ENCODE data around the gene GALNTL6.

Gene GALNTL6

GRCh38 chr4:172707622-172708021 lies 894.4 kb downstream of the GALNTL6 start:
- ChIA-PET CTCF (no interaction called here), POLR2A (no interaction called here)
- WGBS (ENCODE audit: insufficient coverage) = no CpG with 5 or more reads among the region's 1 CpG
- Histone ChIP-seq H3K36me3 (ENCODE audit: control insufficient read depth in 4 of 4, insufficient read depth in 4 of 4, low read length in 3 of 4) (no peaks in the 10 kb centered on the region), H3K27ac (ENCODE audit: insufficient read depth in 1 of 2, low read depth in 1 of 2, low read length in 2 of 2, poor library complexity in 1 of 2, severe bottlenecking in 2 of 2) (no peak overlapping the region), H3K27me3 (replicated peaks in 2 of 5; ENCODE audit: control insufficient read depth in 4 of 5, insufficient read depth in 5 of 5, low read length in 4 of 5) (no peaks in the 10 kb centered on the region), H3K4me3 (ENCODE audit: control insufficient read depth in 1 of 7, extremely low read depth in 1 of 7, insufficient read depth in 4 of 7, low read depth in 2 of 7, low read length in 6 of 7) (no peak overlapping the region), H3K9me3 (ENCODE audit: control extremely low read depth in 1 of 5, control insufficient read depth in 4 of 5, insufficient read depth in 2 of 5, low read depth in 1 of 5, low read length in 4 of 5) (peaks cover 3 to 16% (median 6%) of the 10 kb centered on the region in 5 experiments), H3K4me1 (ENCODE audit: control extremely low read depth in 1 of 4, control insufficient read depth in 4 of 4, insufficient read depth in 4 of 4, low read length in 3 of 4) (peaks cover 0 to 2% (median under 1%) of the 10 kb centered on the region in 4 experiments)
- DNase-seq = no peak

- ChIA-PET CTCF (no interaction called here), POLR2A (no interaction called here)
- Histone ChIP-seq H3K9me3 (ENCODE audit: control extremely low read depth in 1 of 5, control insufficient read depth in 4 of 5, insufficient read depth in 2 of 5, low read depth in 1 of 5, low read length in 4 of 5) (peaks cover 2 to 16% (median 6%) of the 10 kb centered on the region in 5 experiments), H3K36me3 (ENCODE audit: control insufficient read depth in 4 of 4, insufficient read depth in 4 of 4, low read length in 3 of 4) (no peaks in the 10 kb centered on the region), H3K4me1 (ENCODE audit: control extremely low read depth in 1 of 4, control insufficient read depth in 4 of 4, insufficient read depth in 4 of 4, low read length in 3 of 4) (peaks cover 0 to 2% (median under 1%) of the 10 kb centered on the region in 4 experiments), H3K27ac (ENCODE audit: insufficient read depth in 1 of 2, low read depth in 1 of 2, low read length in 2 of 2, poor library complexity in 1 of 2, severe bottlenecking in 2 of 2) (no peak overlapping the region), H3K27me3 (replicated peaks in 2 of 5; ENCODE audit: control insufficient read depth in 4 of 5, insufficient read depth in 5 of 5, low read length in 4 of 5) (no peaks in the 10 kb centered on the region), H3K4me3 (ENCODE audit: control insufficient read depth in 1 of 7, extremely low read depth in 1 of 7, insufficient read depth in 4 of 7, low read depth in 2 of 7, low read length in 6 of 7) (no peak overlapping the region)
- 85% methylated on average over 4 of the region's 5 CpGs for WGBS (ENCODE audit: insufficient coverage)
- no peak for DNase-seq
Measured at GRCh38 chr4:172708184-172708583, 895.0 kb downstream of the GALNTL6 start.

GRCh38 chr4:172709376-172709775 lies 896.2 kb downstream of the GALNTL6 start:
- H3K36me3 ChIP-seq (ENCODE audit: control insufficient read depth in 4 of 4, insufficient read depth in 4 of 4, low read length in 3 of 4) = no peaks in the 10 kb centered on the region
- POLR2A ChIA-PET = no interaction called here
- H3K27me3 ChIP-seq (replicated peaks in 2 of 5; ENCODE audit: control insufficient read depth in 4 of 5, insufficient read depth in 5 of 5, low read length in 4 of 5) = no peaks in the 10 kb centered on the region
- peaks cover 0 to 2% (median under 1%) of the 10 kb centered on the region in 4 experiments for H3K4me1 ChIP-seq (ENCODE audit: control extremely low read depth in 1 of 4, control insufficient read depth in 4 of 4, insufficient read depth in 4 of 4, low read length in 3 of 4)
- WGBS (ENCODE audit: insufficient coverage) = 83% methylated on average over 1 of the region's 1 CpG
- DNase-seq = no peak
- H3K4me3 ChIP-seq (ENCODE audit: control insufficient read depth in 1 of 7, extremely low read depth in 1 of 7, insufficient read depth in 4 of 7, low read depth in 2 of 7, low read length in 6 of 7) = no peak overlapping the region
- no peak overlapping the region for H3K27ac ChIP-seq (ENCODE audit: insufficient read depth in 1 of 2, low read depth in 1 of 2, low read length in 2 of 2, poor library complexity in 1 of 2, severe bottlenecking in 2 of 2)
- CTCF ChIA-PET = no interaction called here
- H3K9me3 ChIP-seq (ENCODE audit: control extremely low read depth in 1 of 5, control insufficient read depth in 4 of 5, insufficient read depth in 2 of 5, low read depth in 1 of 5, low read length in 4 of 5) = peaks cover 1 to 15% (median 6%) of the 10 kb centered on the region in 5 experiments

GRCh38 chr4:172716291-172716690 lies 903.1 kb downstream of the GALNTL6 start:
- WGBS (ENCODE audit: insufficient coverage) = 86% methylated on average over 9 of the region's 9 CpGs
- Histone ChIP-seq H3K9me3 (ENCODE audit: control extremely low read depth in 1 of 5, control insufficient read depth in 4 of 5, insufficient read depth in 2 of 5, low read depth in 1 of 5, low read length in 4 of 5) (peaks cover 0 to 2% (median 0%) of the 10 kb centered on the region in 5 experiments), H3K36me3 (ENCODE audit: control insufficient read depth in 4 of 4, insufficient read depth in 4 of 4, low read length in 3 of 4) (no peaks in the 10 kb centered on the region), H3K27ac (ENCODE audit: insufficient read depth in 1 of 2, low read depth in 1 of 2, low read length in 2 of 2, poor library complexity in 1 of 2, severe bottlenecking in 2 of 2) (no peak overlapping the region), H3K4me1 (ENCODE audit: control extremely low read depth in 1 of 4, control insufficient read depth in 4 of 4, insufficient read depth in 4 of 4, low read length in 3 of 4) (no peaks in the 10 kb centered on the region), H3K27me3 (replicated peaks in 2 of 5; ENCODE audit: control insufficient read depth in 4 of 5, insufficient read depth in 5 of 5, low read length in 4 of 5) (no peaks in the 10 kb centered on the region), H3K4me3 (ENCODE audit: control insufficient read depth in 1 of 7, extremely low read depth in 1 of 7, insufficient read depth in 4 of 7, low read depth in 2 of 7, low read length in 6 of 7) (no peak overlapping the region)
- CTCF ChIA-PET = no interaction called here
- no peak for DNase-seq
- POLR2A ChIA-PET = no interaction called here

- Histone ChIP-seq H3K9me3 (ENCODE audit: control extremely low read depth in 1 of 5, control insufficient read depth in 4 of 5, insufficient read depth in 2 of 5, low read depth in 1 of 5, low read length in 4 of 5) (peaks cover 0 to 2% (median 0%) of the 10 kb centered on the region in 5 experiments), H3K27me3 (replicated peaks in 2 of 5; ENCODE audit: control insufficient read depth in 4 of 5, insufficient read depth in 5 of 5, low read length in 4 of 5) (no peaks in the 10 kb centered on the region), H3K27ac (ENCODE audit: insufficient read depth in 1 of 2, low read depth in 1 of 2, low read length in 2 of 2, poor library complexity in 1 of 2, severe bottlenecking in 2 of 2) (no peak overlapping the region), H3K4me1 (ENCODE audit: control extremely low read depth in 1 of 4, control insufficient read depth in 4 of 4, insufficient read depth in 4 of 4, low read length in 3 of 4) (no peaks in the 10 kb centered on the region), H3K36me3 (ENCODE audit: control insufficient read depth in 4 of 4, insufficient read depth in 4 of 4, low read length in 3 of 4) (no peaks in the 10 kb centered on the region), H3K4me3 (ENCODE audit: control insufficient read depth in 1 of 7, extremely low read depth in 1 of 7, insufficient read depth in 4 of 7, low read depth in 2 of 7, low read length in 6 of 7) (no peak overlapping the region)
- DNase-seq = no peak
- WGBS (ENCODE audit: insufficient coverage) = no CpG with 5 or more reads among the region's 4 CpGs
- ChIA-PET POLR2A (no interaction called here), CTCF (no interaction called here)
Measured at GRCh38 chr4:172721659-172722058, 908.5 kb downstream of the GALNTL6 start.

- CTCF ChIA-PET = no interaction called here
- Histone ChIP-seq H3K36me3 (ENCODE audit: control insufficient read depth in 4 of 4, insufficient read depth in 4 of 4, low read length in 3 of 4) (no peaks in the 10 kb centered on the region), H3K27me3 (replicated peaks in 2 of 5; ENCODE audit: control insufficient read depth in 4 of 5, insufficient read depth in 5 of 5, low read length in 4 of 5) (no peaks in the 10 kb centered on the region), H3K27ac (ENCODE audit: insufficient read depth in 1 of 2, low read depth in 1 of 2, low read length in 2 of 2, poor library complexity in 1 of 2, severe bottlenecking in 2 of 2) (no peak overlapping the region), H3K4me3 (ENCODE audit: control insufficient read depth in 1 of 7, extremely low read depth in 1 of 7, insufficient read depth in 4 of 7, low read depth in 2 of 7, low read length in 6 of 7) (no peak overlapping the region), H3K9me3 (ENCODE audit: control extremely low read depth in 1 of 5, control insufficient read depth in 4 of 5, insufficient read depth in 2 of 5, low read depth in 1 of 5, low read length in 4 of 5) (no peaks in the 10 kb centered on the region), H3K4me1 (ENCODE audit: control extremely low read depth in 1 of 4, control insufficient read depth in 4 of 4, insufficient read depth in 4 of 4, low read length in 3 of 4) (no peaks in the 10 kb centered on the region)
- POLR2A ChIA-PET = no interaction called here
- 100% methylated on average over 2 of the region's 3 CpGs for WGBS (ENCODE audit: insufficient coverage)
- no peak for DNase-seq
Measured at GRCh38 chr4:172725581-172725980, 912.4 kb downstream of the GALNTL6 start.

GRCh38 chr4:172726001-172726423 lies 912.8 kb downstream of the GALNTL6 start:
- DNase-seq = no peak
- no peaks in the 10 kb centered on the region for H3K27me3 ChIP-seq (replicated peaks in 2 of 5; ENCODE audit: control insufficient read depth in 4 of 5, insufficient read depth in 5 of 5, low read length in 4 of 5)
- H3K27ac ChIP-seq (ENCODE audit: insufficient read depth in 1 of 2, low read depth in 1 of 2, low read length in 2 of 2, poor library complexity in 1 of 2, severe bottlenecking in 2 of 2) = no peak overlapping the region
- no peak overlapping the region for H3K4me3 ChIP-seq (ENCODE audit: control insufficient read depth in 1 of 7, extremely low read depth in 1 of 7, insufficient read depth in 4 of 7, low read depth in 2 of 7, low read length in 6 of 7)
- H3K9me3 ChIP-seq (ENCODE audit: control extremely low read depth in 1 of 5, control insufficient read depth in 4 of 5, insufficient read depth in 2 of 5, low read depth in 1 of 5, low read length in 4 of 5) = no peaks in the 10 kb centered on the region
- 75% methylated on average over 15 of the region's 15 CpGs for WGBS (ENCODE audit: insufficient coverage)
- ChIA-PET POLR2A (no interaction called here), CTCF (no interaction called here)
- H3K4me1 ChIP-seq (ENCODE audit: control extremely low read depth in 1 of 4, control insufficient read depth in 4 of 4, insufficient read depth in 4 of 4, low read length in 3 of 4) = no peaks in the 10 kb centered on the region
- no peaks in the 10 kb centered on the region for H3K36me3 ChIP-seq (ENCODE audit: control insufficient read depth in 4 of 4, insufficient read depth in 4 of 4, low read length in 3 of 4)

Data from common myeloid progenitor, CD34-positive (primary cell).